Umbilical cord (tissue), 2 donors: Measurements from ENCODE around the gene FICD. TPM values are rescaled to one million over a fixed set of nuclear protein-coding genes. Genes with fewer than 3 reads are reported as not detected.

Source experiments
- DNase-seq: peaks from one replicate; pipeline ENCODE4 v3.0.0-alpha.2; 2015; ENCODE audit warnings: low spot score
- total RNA-seq: library from RNA; depleted of rRNA; stranded (reverse); fragments of >200 nt; gene quantifications from one replicate; pipeline ENCODE4 v1.2.3, GENCODE V29; 2014; ENCODE audit warnings: low replicate concordance; ENCODE audit not compliant: insufficient read depth

The FICD gene
- total RNA-seq, 1 donor from 2014 or later: 6.5 TPM

GRCh38 chr12:108565146-108565545 lies 50.1 kb downstream of the FICD start:
- DNase-seq: no peak

GRCh38 chr12:108565976-108566375 lies 50.9 kb downstream of the FICD start:
- no peak for DNase-seq

- DNase-seq: no peak
Observed at GRCh38 chr12:108566452-108566851, 51.4 kb downstream of the FICD start.

GRCh38 chr12:108567406-108568337 lies 52.6 kb downstream of the FICD start:
- DNase-seq: no peak

- no peak for DNase-seq
Observed at GRCh38 chr12:108568338-108569154, 53.5 kb downstream of the FICD start.

Other genes with a start within 250 kb of the FICD start
- 79.0 TPM for gene CMKLR1, start 176.0 kb upstream of the FICD start, total RNA-seq
- 40.7 TPM for gene SART3, start 45.9 kb downstream of the FICD start, total RNA-seq
- gene ISCU, start 47.3 kb downstream of the FICD start, total RNA-seq: 108 TPM
- 85.0 TPM for gene TMEM119, start 82.8 kb downstream of the FICD start, total RNA-seq
- gene SELPLG, start 118.6 kb downstream of the FICD start, total RNA-seq: 7.7 TPM
- gene CORO1C, start 216.2 kb downstream of the FICD start, total RNA-seq: 269 TPM